HG02798 (cell line): ENCODE data around the gene FNIP2.

Experiments used
- ATAC-seq: cut with Tn5 transposase; IDR thresholded peaks from one replicate; pipeline ENCODE4 v1.9.1; 2021; ENCODE audit warnings: mild to moderate bottlenecking; ENCODE audit not compliant: unreplicated experiment, poor library complexity

FNIP2 gene

GRCh38 chr4:158760866-158761265, 8.0 kb upstream of the FNIP2 start:
- ATAC-seq, result no peak

DNA sequence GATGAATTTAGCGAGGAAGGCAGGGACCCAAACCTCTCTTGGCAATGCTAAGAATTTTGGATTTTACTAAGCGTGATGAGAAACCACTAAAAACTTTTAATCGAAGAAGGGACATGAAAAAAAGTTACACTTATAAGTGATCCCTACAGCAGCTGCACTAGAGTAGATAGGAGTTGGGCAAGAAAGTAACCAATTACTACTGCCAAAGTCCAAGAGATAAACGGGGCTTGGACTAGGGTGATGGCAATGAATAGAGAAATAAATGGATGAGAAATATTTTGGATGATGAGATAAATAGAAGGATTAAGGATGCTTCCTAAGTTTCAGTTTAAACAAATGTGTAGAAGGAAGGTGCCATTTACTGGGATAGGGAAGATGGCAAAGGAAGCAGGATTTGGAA, 6.3 kb upstream of the FNIP2 start:
- ATAC-seq, result no peak

DNA sequence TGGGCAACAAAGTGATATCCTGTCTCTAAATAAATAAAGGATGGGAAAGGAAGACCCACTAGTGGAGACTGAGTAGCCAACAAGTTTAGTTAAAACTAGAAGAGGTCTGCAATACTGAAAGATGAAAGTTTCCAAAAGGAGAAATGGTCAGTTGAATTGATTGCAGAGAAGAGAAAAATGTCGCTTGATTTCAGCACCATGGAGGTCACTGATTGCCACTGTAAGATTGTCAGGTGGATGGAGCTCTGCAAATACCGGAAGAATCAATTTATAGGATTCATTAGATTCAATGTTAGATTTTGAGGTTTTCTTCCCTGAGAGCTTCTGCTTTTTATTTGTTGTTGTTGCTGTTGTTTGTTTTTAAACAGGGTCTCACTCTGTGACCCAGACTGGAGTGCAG, 5.4 kb upstream of the FNIP2 start:
- ATAC-seq, result no peak

DNA sequence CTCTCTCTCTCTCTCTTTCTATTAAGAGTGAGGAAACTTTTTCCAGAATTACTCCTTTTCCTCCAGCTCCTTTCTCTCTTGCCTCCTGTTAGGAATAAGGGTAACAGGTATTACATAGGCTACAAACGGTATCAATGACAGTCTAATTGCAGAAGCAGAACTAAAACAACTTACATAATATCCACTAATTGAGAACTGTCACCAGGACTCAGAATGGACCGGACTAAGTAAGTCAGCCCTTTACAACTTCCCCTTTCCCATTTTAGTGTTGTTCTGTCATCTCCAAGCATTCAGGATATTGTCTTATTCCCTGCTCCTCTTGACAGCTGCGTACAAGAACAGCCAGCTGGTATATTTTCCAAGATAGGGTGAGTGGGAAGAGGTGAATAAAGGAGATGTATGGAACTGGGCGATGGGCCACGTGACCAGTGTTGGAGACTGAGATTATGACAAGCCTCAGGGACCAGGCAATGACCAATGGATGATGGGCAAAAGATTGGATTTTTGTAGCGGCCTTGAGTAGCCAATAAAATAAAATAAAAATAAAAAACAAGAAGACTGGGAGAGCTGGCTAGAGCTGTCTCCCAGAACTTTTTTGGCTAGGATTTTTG, 2.3 kb upstream of the FNIP2 start:
- ATAC-seq, result no peak

GRCh38 chr4:158767451-158767850, 1.4 kb upstream of the FNIP2 start:
- ATAC-seq, result no peak

DNA sequence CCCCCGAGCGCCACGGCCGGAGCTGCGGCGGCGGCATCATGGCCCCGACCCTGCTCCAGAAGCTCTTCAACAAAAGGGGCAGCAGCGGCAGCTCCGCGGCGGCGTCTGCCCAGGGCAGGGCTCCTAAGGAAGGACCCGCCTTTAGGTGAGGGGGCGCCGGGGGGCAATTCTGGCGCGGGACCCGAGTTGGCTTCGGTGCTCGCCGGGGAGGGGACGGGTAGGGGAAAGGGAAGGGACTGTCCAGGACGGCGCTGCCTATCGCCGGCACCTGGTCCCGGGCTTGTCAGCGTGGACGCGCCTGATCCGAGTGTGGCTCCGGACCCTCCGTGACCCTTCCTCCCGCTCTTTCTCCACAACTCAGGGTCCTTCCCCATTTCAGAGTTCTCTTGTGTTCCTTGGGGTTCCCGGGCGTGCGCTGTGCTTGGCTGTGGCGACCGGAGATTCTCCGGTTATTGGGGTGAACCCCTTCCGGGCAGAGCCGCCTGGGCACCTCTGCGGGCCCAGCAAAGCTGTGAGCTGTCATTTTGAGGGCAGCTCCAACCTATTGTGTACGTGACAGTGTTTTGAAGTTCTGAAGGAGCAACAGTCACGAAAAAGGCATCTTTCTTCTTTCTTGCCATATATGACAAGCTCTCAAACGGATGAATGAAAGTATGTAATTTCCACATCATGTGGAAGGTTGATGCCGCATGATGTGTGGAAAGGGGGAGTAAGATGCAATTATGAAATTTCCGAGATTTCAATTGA, 522 bp downstream of the FNIP2 start:
- peak; percentile 32 for ATAC-seq

GRCh38 chr4:158770671-158771070, 1.8 kb downstream of the FNIP2 start:
- no peak for ATAC-seq

GRCh38 chr4:158771776-158772175, 3.0 kb downstream of the FNIP2 start:
- no peak for ATAC-seq

DNA sequence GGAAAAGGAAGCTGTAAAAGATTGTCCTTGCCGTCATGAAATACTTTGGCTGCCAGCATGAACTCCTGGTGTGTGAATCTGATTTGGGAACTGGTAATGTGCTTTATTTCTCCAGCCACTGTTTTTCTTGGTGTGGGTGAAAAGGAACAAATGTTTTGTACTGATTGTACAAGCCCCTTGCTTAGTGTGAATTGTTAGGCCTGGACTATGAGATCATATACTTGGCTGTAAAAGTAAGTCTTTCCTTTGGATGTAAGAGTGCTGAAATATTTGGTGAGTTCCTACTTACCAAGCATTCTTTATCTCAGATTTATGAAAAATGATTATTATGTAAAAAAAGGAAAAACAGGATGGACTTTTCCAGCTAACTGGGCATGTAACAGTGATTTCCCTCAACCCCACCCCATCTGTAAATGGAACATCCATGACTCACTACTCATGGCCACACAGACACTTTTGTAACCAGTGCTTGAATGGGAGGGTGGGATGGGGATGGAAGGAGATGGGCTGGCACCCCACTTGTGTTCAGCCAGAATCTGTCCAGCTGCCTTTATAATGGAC, 6.3 kb downstream of the FNIP2 start:
- ATAC-seq, result no peak

DNA sequence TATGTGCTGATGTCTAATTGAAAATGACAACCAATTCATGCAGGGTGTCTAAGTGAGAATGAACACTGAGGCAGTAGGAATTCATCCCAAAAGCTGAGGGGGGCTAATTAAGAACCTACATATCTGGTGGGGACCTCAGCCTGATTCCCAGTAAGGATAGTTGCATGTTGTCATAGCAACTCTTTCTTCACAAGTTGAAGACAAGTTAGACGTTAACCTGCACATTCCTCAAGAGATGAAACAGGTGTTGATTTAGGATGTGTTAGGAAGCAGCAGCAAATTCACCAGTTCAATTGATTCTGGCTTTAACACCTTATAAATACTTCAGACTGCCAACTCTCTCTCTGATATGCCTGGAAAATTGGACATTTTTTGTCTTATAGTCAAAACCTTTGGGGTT, 7.3 kb downstream of the FNIP2 start:
- no peak for ATAC-seq

DNA sequence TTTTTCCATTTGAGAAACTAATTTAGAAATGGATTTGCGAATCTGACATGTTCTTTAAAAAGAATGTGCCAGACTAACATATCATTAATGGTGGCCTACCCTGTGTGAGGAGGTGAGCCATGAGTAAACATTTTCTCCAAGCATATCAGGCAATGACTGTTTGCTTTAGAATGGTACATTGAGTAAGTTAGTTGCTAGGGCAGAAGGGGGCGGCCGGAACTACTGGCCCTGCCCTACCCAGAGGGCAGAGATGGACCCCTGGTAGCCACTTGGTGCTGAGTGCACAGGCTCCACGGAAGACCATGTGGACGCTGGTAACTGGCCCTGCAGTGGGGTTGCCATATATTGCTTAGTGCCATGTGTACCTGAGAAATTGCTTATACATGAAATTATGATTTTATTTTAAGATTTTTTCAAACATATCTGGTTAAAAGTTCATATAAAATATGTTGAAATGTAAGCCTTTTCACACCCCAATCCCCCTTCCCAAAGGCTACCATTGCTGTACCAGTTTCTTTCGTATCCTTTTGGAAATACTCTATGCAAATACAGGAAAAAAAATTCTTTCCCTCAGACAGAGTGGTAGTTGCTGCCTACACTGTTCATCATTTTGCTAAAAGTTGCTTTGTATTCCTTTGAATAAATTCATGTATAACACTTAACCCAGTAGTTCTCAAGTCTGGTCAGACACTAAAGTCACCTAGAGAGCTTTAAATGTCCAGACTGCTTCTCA, 8.8 kb downstream of the FNIP2 start:
- no peak for ATAC-seq

DNA sequence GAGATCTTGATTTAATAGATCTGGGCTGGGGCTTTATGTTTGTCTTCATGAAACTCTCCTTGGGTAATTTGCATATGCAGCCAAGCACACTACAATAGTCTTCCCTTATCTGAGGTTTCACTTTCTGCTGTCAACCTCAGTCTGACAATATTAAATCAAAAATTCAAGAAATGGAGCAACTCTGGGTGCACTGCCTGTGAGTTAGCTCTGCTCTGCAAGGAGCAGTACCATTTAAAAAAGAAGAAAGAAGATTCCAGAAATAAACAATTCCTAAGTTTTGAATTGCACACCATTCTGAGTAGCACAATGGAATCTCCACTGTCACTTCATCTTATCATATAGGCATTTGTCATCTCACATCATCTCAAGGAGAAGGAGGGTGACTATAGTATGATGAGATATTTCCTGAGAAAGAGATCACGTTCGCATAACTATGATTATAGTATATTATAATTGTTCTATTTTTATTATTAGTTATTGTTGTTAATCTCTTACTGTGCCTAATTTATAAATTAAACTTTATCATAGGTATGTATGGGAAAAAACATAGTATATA, 9.4 kb downstream of the FNIP2 start:
- peak; percentile 96 for ATAC-seq

DNA sequence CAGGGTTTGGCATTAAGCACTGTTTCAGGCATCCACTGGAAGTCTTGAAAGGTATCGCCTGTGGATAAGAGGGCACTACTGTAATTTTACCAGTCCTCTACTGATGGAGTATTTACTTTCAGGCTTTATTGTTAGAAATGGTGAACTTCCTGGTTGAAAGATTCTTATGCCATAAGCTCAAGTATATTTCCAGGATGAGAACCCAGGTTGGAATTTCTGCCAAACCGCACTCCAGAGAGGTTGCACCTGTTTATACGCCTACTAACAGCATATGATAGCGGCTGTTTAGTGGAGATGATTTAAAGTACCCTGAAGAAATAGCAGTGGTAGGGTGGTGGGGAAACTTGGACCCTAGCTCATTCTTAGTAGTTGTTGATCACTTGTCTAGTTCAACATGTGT, 9.9 kb downstream of the FNIP2 start:
- no peak for ATAC-seq

DNA sequence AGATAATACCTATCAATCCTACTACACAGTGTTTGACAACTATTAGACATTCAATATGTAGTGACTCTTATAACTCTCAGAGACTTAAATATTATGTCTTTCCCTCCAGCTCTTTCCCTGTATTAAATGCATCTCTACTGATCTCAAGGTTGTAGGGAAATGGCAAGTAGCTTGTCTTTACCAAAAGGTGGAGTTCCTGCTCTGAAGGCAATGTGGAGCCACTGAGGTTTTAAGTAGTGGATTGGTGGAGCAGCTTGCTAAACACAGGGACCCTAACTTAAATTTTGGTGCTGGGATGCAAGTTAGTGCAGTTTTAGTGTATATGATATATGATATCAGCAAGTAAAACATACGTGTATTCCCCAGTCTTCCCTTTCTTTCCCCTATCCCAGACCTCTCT, 13.1 kb downstream of the FNIP2 start:
- no peak for ATAC-seq

- ATAC-seq, result peak; percentile 71
These were observed 13.9 kb downstream of the FNIP2 start for GRCh38 chr4:158782551-158783360.

DNA sequence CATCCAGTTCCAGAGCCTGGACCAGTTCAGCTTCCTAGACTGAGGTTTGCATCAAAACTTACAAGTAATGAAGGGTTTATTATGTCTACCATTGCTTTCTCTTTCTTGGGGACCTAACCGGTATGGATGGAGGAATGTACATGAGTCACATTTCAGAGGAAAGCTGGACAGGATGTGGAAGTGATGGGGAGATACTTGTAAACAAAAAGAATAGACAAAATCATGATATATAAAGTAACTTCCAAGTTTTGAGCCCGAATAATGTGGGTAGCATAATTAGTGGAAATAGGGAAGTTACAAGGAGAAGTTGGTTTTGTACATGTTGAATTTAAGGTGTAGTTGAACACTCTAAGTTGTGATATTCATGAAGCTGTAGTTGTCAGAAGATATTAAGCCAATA, 15.0 kb downstream of the FNIP2 start:
- no peak for ATAC-seq

- no peak for ATAC-seq
These were observed 16.9 kb downstream of the FNIP2 start for GRCh38 chr4:158785718-158786117.

- no peak for ATAC-seq
These were observed 17.3 kb downstream of the FNIP2 start for GRCh38 chr4:158786121-158786601.

- ATAC-seq, result no peak
These were observed 18.1 kb downstream of the FNIP2 start for GRCh38 chr4:158786955-158787354.
